BLaER1 treated with 17β-estradiol and CSF1 and Interleukin-3, amounts not matched to agents 10 nM and 100 nM (cell line): ENCODE results near the gene RGL1.

ENCODE experiments used
- H3K27ac ChIP-seq, 11 experiments: shearing (Covaris generic); formaldehyde crosslinking; 2 replicates each; pipeline ENCODE4 v1.8.1; 2022
- H3K27me3 ChIP-seq, 11 experiments: shearing (Covaris generic); formaldehyde crosslinking; 2 replicates each; pipeline ENCODE4 v1.8.1; 2022
- H3K36me3 ChIP-seq, 11 experiments: shearing (Covaris generic); formaldehyde crosslinking; 2 replicates each; pipeline ENCODE4 v1.8.1; 2022
- H3K4me1 ChIP-seq, 10 experiments: shearing (Covaris generic); formaldehyde crosslinking; 2 replicates each; pipeline ENCODE4 v1.8.1; 2022
- H3K4me2 ChIP-seq, 11 experiments: shearing (Covaris generic); formaldehyde crosslinking; 2 replicates each; pipeline ENCODE4 v1.8.1; 2022
- H3K4me3 ChIP-seq, 10 experiments: shearing (Covaris generic); formaldehyde crosslinking; 2 replicates each; pipeline ENCODE4 v1.8.1; 2022
- H3K9ac ChIP-seq, 11 experiments: shearing (Covaris generic); formaldehyde crosslinking; 2 replicates each; pipeline ENCODE4 v1.8.1; 2022
- H3K9me3 ChIP-seq, 11 experiments: shearing (Covaris generic); formaldehyde crosslinking; replicated peaks in 1 of 11; 2 replicates each; pipeline ENCODE4 v1.8.1; 2022
- H4K20me1 ChIP-seq, 11 experiments: shearing (Covaris generic); formaldehyde crosslinking; 2 replicates each; pipeline ENCODE4 v1.8.1; 2022
- Cebpa-rat ChIP-seq, 11 experiments: shearing (Covaris generic); IDR thresholded peaks; 2 replicates each; pipeline ENCODE4 v1.8.1; 2022

The RGL1 gene

GRCh38 chr1:183830389-183830788 is 25.5 kb downstream of the RGL1 start:
- Histone ChIP-seq H3K36me3 (peaks cover 35 to 93% (median 64%) of the 10 kb centered on the region in 11 experiments; a peak in 21 of 22 replicates), H3K27ac (no peak overlapping the region), H3K4me2 (peak overlapping the region in 3 of 11 experiments; percentile 58 to 87 (median 68); a peak in 5 of 22 replicates), H3K9ac (no peak overlapping the region), H3K4me1 (peaks cover 0 to 100% (median 12%) of the 10 kb centered on the region in 10 experiments; a peak in 13 of 20 replicates), H4K20me1 (peaks cover 0 to 100% (median 32%) of the 10 kb centered on the region in 11 experiments; a peak in 11 of 22 replicates), H3K27me3 (no peaks in the 10 kb centered on the region), H3K9me3 (peaks cover 0 to 9% (median 0%) of the 10 kb centered on the region in 11 experiments; a peak in 4 of 22 replicates), H3K4me3 (no peak overlapping the region)
- no peak for TF ChIP-seq Cebpa-rat (IDR thresholded peaks at IDR 0.05)

GRCh38 chr1:183831311-183831710 is 26.4 kb downstream of the RGL1 start:
- H3K27me3 ChIP-seq = no peaks in the 10 kb centered on the region
- peak overlapping the region in 3 of 11 experiments; percentile 58 to 87 (median 68); a peak in 6 of 22 replicates for H3K4me2 ChIP-seq
- peaks cover 0 to 100% (median 32%) of the 10 kb centered on the region in 11 experiments; a peak in 11 of 22 replicates for H4K20me1 ChIP-seq
- peaks cover 35 to 94% (median 60%) of the 10 kb centered on the region in 11 experiments; a peak in 21 of 22 replicates for H3K36me3 ChIP-seq
- H3K27ac ChIP-seq = peak overlapping the region in 1 of 11 experiments; percentile 17; a peak in 2 of 22 replicates
- peaks cover 0 to 100% (median 12%) of the 10 kb centered on the region in 10 experiments; a peak in 13 of 20 replicates for H3K4me1 ChIP-seq
- peaks cover 0 to 9% (median 0%) of the 10 kb centered on the region in 11 experiments; a peak in 4 of 22 replicates for H3K9me3 ChIP-seq
- TF ChIP-seq Cebpa-rat (IDR thresholded peaks at IDR 0.05) = no peak
- no peak overlapping the region for H3K4me3 ChIP-seq
- H3K9ac ChIP-seq = no peak overlapping the region; a peak in 1 of 22 replicates

GRCh38 chr1:183832459-183832858 is 27.5 kb downstream of the RGL1 start:
- peaks cover 0 to 100% (median 12%) of the 10 kb centered on the region in 10 experiments; a peak in 13 of 20 replicates for H3K4me1 ChIP-seq
- TF ChIP-seq Cebpa-rat (IDR thresholded peaks at IDR 0.05) = no peak
- peak overlapping the region in 1 of 10 experiments; percentile 26; a peak in 1 of 20 replicates for H3K4me3 ChIP-seq
- H3K27me3 ChIP-seq = no peaks in the 10 kb centered on the region
- peaks cover 28 to 94% (median 56%) of the 10 kb centered on the region in 11 experiments for H3K36me3 ChIP-seq
- peak overlapping the region in 3 of 11 experiments; percentile 7 to 28 (median 21); a peak in 1 of 22 replicates for H3K27ac ChIP-seq
- no peak overlapping the region for H3K9ac ChIP-seq
- peaks cover 0 to 9% (median 0%) of the 10 kb centered on the region in 11 experiments; a peak in 4 of 22 replicates for H3K9me3 ChIP-seq
- peak overlapping the region in 4 of 11 experiments; percentile 27 to 87 (median 64); a peak in 9 of 22 replicates for H3K4me2 ChIP-seq
- H4K20me1 ChIP-seq = peaks cover 0 to 100% (median 21%) of the 10 kb centered on the region in 11 experiments; a peak in 11 of 22 replicates

- H3K27me3 ChIP-seq = no peaks in the 10 kb centered on the region
- H3K9ac ChIP-seq = no peak overlapping the region
- TF ChIP-seq Cebpa-rat (IDR thresholded peaks at IDR 0.05) = no peak
- peaks cover 4 to 100% (median 21%) of the 10 kb centered on the region in 10 experiments; a peak in 15 of 20 replicates for H3K4me1 ChIP-seq
- H3K4me3 ChIP-seq = no peak overlapping the region; a peak in 1 of 20 replicates
- no peak overlapping the region for H3K27ac ChIP-seq
- peak overlapping the region in 3 of 11 experiments; percentile 32 to 78 (median 71); a peak in 5 of 22 replicates for H3K4me2 ChIP-seq
- H3K36me3 ChIP-seq = peaks cover 28 to 94% (median 60%) of the 10 kb centered on the region in 11 experiments
- peaks cover 0 to 100% (median 11%) of the 10 kb centered on the region in 11 experiments; a peak in 11 of 22 replicates for H4K20me1 ChIP-seq
- peaks cover 0 to 22% (median 11%) of the 10 kb centered on the region in 11 experiments; a peak in 12 of 22 replicates for H3K9me3 ChIP-seq
Observed at GRCh38 chr1:183834568-183834967, 29.6 kb downstream of the RGL1 start.

- H3K9me3 ChIP-seq = peaks cover 0 to 28% (median 12%) of the 10 kb centered on the region in 11 experiments; a peak in 13 of 22 replicates
- peaks cover 0 to 100% (median 5%) of the 10 kb centered on the region in 11 experiments; a peak in 9 of 22 replicates for H4K20me1 ChIP-seq
- no peak overlapping the region for H3K27ac ChIP-seq
- peaks cover 18 to 100% (median 30%) of the 10 kb centered on the region in 10 experiments for H3K4me1 ChIP-seq
- peak overlapping the region in 1 of 11 experiments; percentile 11; a peak in 1 of 22 replicates for H3K9ac ChIP-seq
- TF ChIP-seq Cebpa-rat (IDR thresholded peaks at IDR 0.05) = no peak
- H3K36me3 ChIP-seq = peaks cover 30 to 97% (median 70%) of the 10 kb centered on the region in 11 experiments
- H3K4me2 ChIP-seq = peak overlapping the region in 2 of 11 experiments; percentile 71 to 78; a peak in 4 of 22 replicates
- no peak overlapping the region for H3K4me3 ChIP-seq
- H3K27me3 ChIP-seq = no peaks in the 10 kb centered on the region
Observed at GRCh38 chr1:183836598-183836997, 31.7 kb downstream of the RGL1 start.

GRCh38 chr1:183837062-183837461 is 32.1 kb downstream of the RGL1 start:
- H3K4me3 ChIP-seq = no peak overlapping the region
- peaks cover 30 to 97% (median 70%) of the 10 kb centered on the region in 11 experiments for H3K36me3 ChIP-seq
- H3K4me1 ChIP-seq = peaks cover 21 to 100% (median 32%) of the 10 kb centered on the region in 10 experiments
- no peak for TF ChIP-seq Cebpa-rat (IDR thresholded peaks at IDR 0.05)
- H3K27me3 ChIP-seq = no peaks in the 10 kb centered on the region
- peaks cover 0 to 100% (median under 1%) of the 10 kb centered on the region in 11 experiments; a peak in 9 of 22 replicates for H4K20me1 ChIP-seq
- H3K27ac ChIP-seq = no peak overlapping the region
- peak overlapping the region in 1 of 11 experiments; percentile 11; a peak in 1 of 22 replicates for H3K9ac ChIP-seq
- H3K4me2 ChIP-seq = peak overlapping the region in 2 of 11 experiments; percentile 71 to 78; a peak in 4 of 22 replicates
- peaks cover 0 to 28% (median 12%) of the 10 kb centered on the region in 11 experiments; a peak in 13 of 22 replicates for H3K9me3 ChIP-seq

- Histone ChIP-seq H3K9ac (no peak overlapping the region), H3K36me3 (peaks cover 25 to 91% (median 62%) of the 10 kb centered on the region in 11 experiments), H4K20me1 (peaks cover 0 to 100% (median 0%) of the 10 kb centered on the region in 11 experiments; a peak in 9 of 22 replicates), H3K9me3 (peaks cover 0 to 28% (median 12%) of the 10 kb centered on the region in 11 experiments; a peak in 13 of 22 replicates), H3K4me2 (peak overlapping the region in 4 of 11 experiments; percentile 2 to 78 (median 42); a peak in 4 of 22 replicates), H3K27me3 (no peaks in the 10 kb centered on the region), H3K4me1 (peaks cover 26 to 100% (median 35%) of the 10 kb centered on the region in 10 experiments), H3K4me3 (no peak overlapping the region), H3K27ac (no peak overlapping the region)
- TF ChIP-seq Cebpa-rat (IDR thresholded peaks at IDR 0.05) = no peak
Observed at GRCh38 chr1:183838221-183838620, 33.3 kb downstream of the RGL1 start.

GRCh38 chr1:183840140-183840539 is 35.2 kb downstream of the RGL1 start:
- Histone ChIP-seq H3K9me3 (peaks cover 0 to 25% (median 11%) of the 10 kb centered on the region in 11 experiments; a peak in 12 of 22 replicates), H3K36me3 (peaks cover 18 to 90% (median 50%) of the 10 kb centered on the region in 11 experiments), H3K4me1 (peaks cover 45 to 100% (median 55%) of the 10 kb centered on the region in 10 experiments), H3K27ac (peak overlapping the region in 5 of 11 experiments; percentile 6 to 46 (median 26); a peak in 5 of 22 replicates), H3K4me3 (no peak overlapping the region; a peak in 1 of 20 replicates), H3K9ac (peak overlapping the region in 2 of 11 experiments; percentile 0 to 6; a peak in 1 of 22 replicates), H4K20me1 (peaks cover 0 to 100% (median 0%) of the 10 kb centered on the region in 11 experiments; a peak in 9 of 22 replicates), H3K27me3 (no peaks in the 10 kb centered on the region), H3K4me2 (peak overlapping the region in 5 of 11 experiments; percentile 71 to 94 (median 78); a peak in 7 of 22 replicates)
- TF ChIP-seq Cebpa-rat (IDR thresholded peaks at IDR 0.05) = no peak
